IMR-90 (cell line): Measurements from ENCODE around the gene ITGB5. TPM values are rescaled to one million over a fixed set of nuclear protein-coding genes. Genes with fewer than 3 reads are reported as not detected.

Source experiments
- ATAC-seq: fragments of 200-7000 bp; cut with Tn5 transposase; 2 replicates; pipeline ENCODE4 v1.9.1; 2020; ENCODE audit warnings: low read depth, mild to moderate bottlenecking, moderate library complexity
- BruUV-seq: library from RNA; stranded (reverse); fragments of 400-500 nt; replicated peaks from 2 replicates; lab custom pipeline; 2021; lab: Mats Ljungman, UMichigan
- CTCF ChIA-PET: fragments of 300-600 bp; formaldehyde crosslinking; extraction: SDS; loops from one replicate; lab custom pipeline; 2021; ENCODE audit warnings: antibody characterized with exemption; lab: Yijun Ruan, JAX
- POLR2A ChIA-PET: fragments of 300-600 bp; sonication (Branson Sonifier 250); formaldehyde crosslinking; loops from one replicate; lab custom pipeline; 2022; ENCODE audit warnings: antibody characterized with exemption; ENCODE audit not compliant: unreplicated experiment; lab: Charles Lee
- DNase-seq: peaks from one replicate; pipeline ENCODE4 v3.0.0; 2013
- H2AFZ ChIP-seq: replicated peaks from 2 replicates; pipeline ENCODE3; 2013; ENCODE audit warnings: low read length, mild to moderate bottlenecking; ENCODE audit not compliant: poor library complexity
- H2AK5ac ChIP-seq: 2 replicates; pipeline ENCODE4 v1.6.1; 2013; ENCODE audit warnings: low read depth, low read length, inconsistent platforms
- H2AK9ac ChIP-seq: replicated peaks from 2 replicates; pipeline ENCODE3; 2013; ENCODE audit warnings: mild to moderate bottlenecking, low read depth, low read length, moderate library complexity; ENCODE audit not compliant: poor library complexity
- H2BK120ac ChIP-seq: 2 replicates; pipeline ENCODE4 v1.6.1; 2013; ENCODE audit warnings: low read depth, low read length, inconsistent platforms
- H2BK15ac ChIP-seq: 3 replicates; pipeline ENCODE4 v1.6.1; 2013; ENCODE audit warnings: low read depth, low read length, inconsistent platforms
- H2BK20ac ChIP-seq: 2 replicates; pipeline ENCODE4 v1.6.1; 2013; ENCODE audit warnings: low read depth, mild to moderate bottlenecking, inconsistent platforms, low read length, moderate library complexity
- H2BK5ac ChIP-seq: 2 replicates; pipeline ENCODE4 v1.6.1; 2013; ENCODE audit warnings: mild to moderate bottlenecking, low read depth, low read length, inconsistent platforms; ENCODE audit not compliant: poor library complexity, severe bottlenecking
- H3K14ac ChIP-seq: replicated peaks from 2 replicates; pipeline ENCODE4 v1.6.1; 2013; ENCODE audit warnings: low read depth, low read length, inconsistent platforms
- H3K18ac ChIP-seq: 2 replicates; pipeline ENCODE4 v1.6.1; 2013; ENCODE audit warnings: low read depth, low read length, control low read depth
- H3K23ac ChIP-seq: 2 replicates; pipeline ENCODE4 v1.6.1; 2013; ENCODE audit warnings: low read depth, low read length, inconsistent platforms
- H3K27ac ChIP-seq: 2 replicates; pipeline ENCODE4 v1.5.1; 2013; ENCODE audit warnings: mild to moderate bottlenecking, control low read depth, low read length; ENCODE audit not compliant: insufficient read depth
- H3K27me3 ChIP-seq: 2 replicates; pipeline ENCODE4 v1.6.1; 2013; ENCODE audit warnings: low read length; ENCODE audit not compliant: control insufficient read depth, insufficient read depth
- H3K36me3 ChIP-seq: 2 replicates; pipeline ENCODE4 v1.6.1; 2013; ENCODE audit warnings: low read length, mixed read lengths; ENCODE audit not compliant: control insufficient read depth, insufficient read depth
- H3K4ac ChIP-seq: 2 replicates; pipeline ENCODE4 v1.6.1; 2013; ENCODE audit warnings: low read depth, low read length, inconsistent platforms
- H3K4me1 ChIP-seq: 2 replicates; pipeline ENCODE4 v1.6.1; 2013; ENCODE audit warnings: low read length, mixed read lengths; ENCODE audit not compliant: control insufficient read depth, insufficient read depth
- H3K4me2 ChIP-seq: 2 replicates; pipeline ENCODE4 v1.6.1; 2013; ENCODE audit warnings: low read depth, mild to moderate bottlenecking, control low read depth, low read length, moderate library complexity
- H3K4me3 ChIP-seq: 2 replicates; pipeline ENCODE4 v1.5.1; 2013; ENCODE audit warnings: low read depth, mild to moderate bottlenecking, control low read depth, low read length, moderate library complexity; ENCODE audit not compliant: insufficient read depth
- H3K56ac ChIP-seq: 2 replicates; pipeline ENCODE4 v1.6.1; 2013; ENCODE audit warnings: low read length, inconsistent platforms; ENCODE audit not compliant: insufficient read depth; ENCODE audit errors: extremely low read depth
- H3K79me1 ChIP-seq, 2 experiments: 2 replicates each; pipeline ENCODE4 v1.6.1; 2013; ENCODE audit warnings: low read length in 2 of 2, inconsistent platforms in 1 of 2, low read depth in 1 of 2
- H3K9ac ChIP-seq: 2 replicates; pipeline ENCODE4 v1.6.1; 2013; ENCODE audit warnings: low read depth, low read length, control low read depth
- H3K9me1 ChIP-seq: 2 replicates; pipeline ENCODE4 v1.6.1; 2013; ENCODE audit warnings: low read length, inconsistent platforms; ENCODE audit not compliant: insufficient read depth
- H3K9me3 ChIP-seq: 2 replicates; pipeline ENCODE4 v1.6.1; 2013; ENCODE audit warnings: low read length; ENCODE audit not compliant: control insufficient read depth, insufficient read depth
- H4K20me1 ChIP-seq: 2 replicates; pipeline ENCODE4 v1.6.1; 2013; ENCODE audit warnings: low read length, inconsistent platforms; ENCODE audit not compliant: insufficient read depth
- H4K5ac ChIP-seq: 2 replicates; pipeline ENCODE4 v1.6.1; 2013; ENCODE audit warnings: mild to moderate bottlenecking, low read depth, low read length, control low read depth
- H4K8ac ChIP-seq, 2 experiments: 2 replicates each; pipeline ENCODE4 v1.6.1; 2013; ENCODE audit warnings: low read depth in 2 of 2, low read length in 2 of 2, control low read depth in 1 of 2, inconsistent platforms in 1 of 2
- H4K91ac ChIP-seq: 2 replicates; pipeline ENCODE4 v1.6.1; 2013; ENCODE audit warnings: low read depth, low read length, inconsistent platforms; ENCODE audit not compliant: insufficient read depth
- BHLHE40 ChIP-seq: fragments of 150-350 bp; IDR thresholded peaks from 2 replicates; pipeline ENCODE4 v1.6.1; 2016; ENCODE audit warnings: mild to moderate bottlenecking, low read depth, low read length
- CEBPB ChIP-seq: IDR thresholded peaks from 2 replicates; pipeline ENCODE4 v1.6.1; 2012; ENCODE audit warnings: low read depth, low read length, improper control_type of control experiment
- CTCF ChIP-seq: conservative IDR thresholded peaks from 2 replicates; pipeline ENCODE4 v1.5.1; 2012; ENCODE audit warnings: mild to moderate bottlenecking, low read depth, low read length, improper control_type of control experiment
- ELK1 ChIP-seq: fragments of 150-350 bp; IDR thresholded peaks from 2 replicates; pipeline ENCODE4 v1.6.1; 2016; ENCODE audit warnings: low read depth, mild to moderate bottlenecking, low read length, moderate library complexity, borderline replicate concordance
- FOS ChIP-seq: fragments of 150-350 bp; IDR thresholded peaks from 2 replicates; pipeline ENCODE4 v1.6.1; 2016; ENCODE audit warnings: low read depth, low read length
- MAFK ChIP-seq: IDR thresholded peaks from 2 replicates; pipeline ENCODE4 v1.6.1; 2012; ENCODE audit warnings: low read depth, low read length, improper control_type of control experiment
- MAZ ChIP-seq: IDR thresholded peaks from 2 replicates; pipeline ENCODE4 v1.6.1; 2012; ENCODE audit warnings: low read depth, mild to moderate bottlenecking, low read length, improper control_type of control experiment, moderate library complexity, borderline replicate concordance
- NFE2L2 ChIP-seq: fragments of 150-350 bp; IDR thresholded peaks from 2 replicates; pipeline ENCODE4 v1.6.1; 2016; ENCODE audit warnings: low read depth, mild to moderate bottlenecking, low read length
- RAD21 ChIP-seq: IDR thresholded peaks from 2 replicates; pipeline ENCODE4 v1.6.1; 2012; ENCODE audit warnings: low read length, improper control_type of control experiment
- SMC3 ChIP-seq: fragments of 150-350 bp; IDR thresholded peaks from 2 replicates; pipeline ENCODE4 v1.6.1; 2016; ENCODE audit warnings: low read depth, mild to moderate bottlenecking, antibody characterized with exemption, low read length, moderate library complexity
- USF2 ChIP-seq: fragments of 150-350 bp; IDR thresholded peaks from 2 replicates; pipeline ENCODE4 v1.6.1; 2017; ENCODE audit warnings: mild to moderate bottlenecking, antibody characterized with exemption, low read length, low read depth
- WGBS, 2 experiments: methylation state at CpG; one replicate each; pipeline versions ENCODE4 v1.1.5 to v1.1.7; 2013; ENCODE audit warnings: missing lambda C conversion rate in 2 of 2; ENCODE audit not compliant: insufficient read length in 1 of 2; ENCODE audit errors: extremely low coverage in 2 of 2; 5-methylcytosine and 5-hydroxymethylcytosine counted together
- dilution Hi-C: fragments of 300-500 bp; cut with HindIII; formaldehyde crosslinking; loops from one replicate; pipeline ENCODE4 v1.14.3; 2018; ENCODE audit warnings: low sequenced_read_pairs; ENCODE audit not compliant: unreplicated experiment
- in situ Hi-C: fragments of 300-500 bp; cut with MboI; formaldehyde crosslinking; loops from 3 replicates; pipeline ENCODE4 v1.14.3; 2019; ENCODE audit warnings: low sequenced_read_pairs, inconsistent platforms, mixed read lengths
- intact Hi-C: fragments of 100-400 bp; cut with micrococcal nuclease; formaldehyde crosslinking; loops from 2 replicates; pipeline ENCODE4 v1.10.0; 2022
- polyA plus RNA-seq, 3 experiments: library from polyadenylated mRNA; depleted of rRNA; stranded (reverse); fragments of >200 nt; gene quantifications; 2 replicates each; pipeline ENCODE4 v1.2.3, GENCODE V29; 2012; ENCODE audit warnings: low replicate concordance in 1 of 3
- total RNA-seq: library from RNA; depleted of rRNA; stranded (reverse); fragments of >200 nt; gene quantifications from 2 replicates; pipeline ENCODE4 v1.2.3, GENCODE V29; 2012

Gene ITGB5
- total and polyA plus RNA-seq, 2 of the 4 experiments (the other 2 are of a cell fraction), result 85.0 to 101 TPM

- H2AK5ac ChIP-seq, result peak overlapping the region; percentile 9; the same call in 1 of the 2 replicates
- H3K9me3 ChIP-seq, result no peaks in the 10 kb centered on the region
- H3K9me1 ChIP-seq, result peaks cover 17% of the 10 kb centered on the region
- H3K4ac ChIP-seq, result peak overlapping the region; percentile 58
- peak overlapping the region; percentile 47; the same call in 1 of the 2 replicates for H2BK20ac ChIP-seq
- peaks cover 8% of the 10 kb centered on the region; the same call in 1 of the 2 replicates for H4K20me1 ChIP-seq
- H4K8ac ChIP-seq, result peak overlapping the region in 1 of 2 experiments; percentile 10; a peak in 1 of 4 replicates
- H3K4me3 ChIP-seq, result no peak overlapping the region
- no peak overlapping the region for H2BK15ac ChIP-seq
- H3K4me2 ChIP-seq, result peak overlapping the region; percentile 9; the same call in 1 of the 2 replicates
- intact Hi-C loops, result no loop called here
- no peak overlapping the region for H2BK5ac ChIP-seq
- no peak overlapping the region for H4K91ac ChIP-seq
- H3K9ac ChIP-seq, result no peak overlapping the region
- in situ Hi-C loops, result no loop called here
- no peak for TF ChIP-seq CTCF
- TF ChIP-seq FOS, result peak; percentile 41; the same call in 1 of the 2 replicates
- TF ChIP-seq RAD21, result 0 out of 2 replicates have a peak, but pooled peaks have one; percentile 5
- TF ChIP-seq USF2, result no peak
- TF ChIP-seq NFE2L2, result peak; percentile 27; the same call in 1 of the 2 replicates
- no peak for TF ChIP-seq ELK1
- no peak for TF ChIP-seq CEBPB
- TF ChIP-seq SMC3, result no peak
- TF ChIP-seq MAFK, result peak; percentile 90
- no peak; the same call in 1 of the 2 replicates for TF ChIP-seq BHLHE40
- no peak for TF ChIP-seq MAZ
- no peak overlapping the region for H3K23ac ChIP-seq
- ATAC-seq (peak; percentile 86), DNase-seq (peak; percentile 95)
- no peak overlapping the region for H3K18ac ChIP-seq
- ChIA-PET CTCF (interaction anchor here (1.1 kb wide), 1 partner anchor 52 kb away, joined by 5 read pairs; no protein-coding TSS in a partner anchor), POLR2A (no interaction called here)
- peaks cover 23% of the 10 kb centered on the region for H3K36me3 ChIP-seq
- BruUV-seq, result no TSS peak
- H3K27me3 ChIP-seq, result no peaks in the 10 kb centered on the region
- H4K5ac ChIP-seq, result no peak overlapping the region
- peak overlapping the region; percentile 36; the same call in 1 of the 2 replicates for H3K14ac ChIP-seq
- H3K79me1 ChIP-seq, result peaks cover 0 to 53% of the 10 kb centered on the region in 2 experiments; a peak in 2 of 4 replicates
- dilution Hi-C loops, result no loop called here
- no peak overlapping the region for H3K56ac ChIP-seq
- no peak overlapping the region for H2AFZ ChIP-seq
- WGBS, 2 experiments, result no CpG with 5 or more reads among the region's 8 CpGs
- peaks cover 11% of the 10 kb centered on the region for H3K4me1 ChIP-seq
- H2AK9ac ChIP-seq, result no peak overlapping the region
- peak overlapping the region; percentile 42; the same call in 1 of the 2 replicates for H3K27ac ChIP-seq
- peak overlapping the region; percentile 29 for H2BK120ac ChIP-seq
Measured at GRCh38 chr3:124791639-124792151, 95.5 kb downstream of the ITGB5 start.
